DND-41 (cell line): ENCODE results near the gene C16orf86.

ENCODE experiments used
- CTCF ChIP-seq: IDR thresholded peaks from 2 replicates; pipeline ENCODE4 v1.5.1; 2012; ENCODE audit warnings: borderline replicate concordance, low read length, moderate library complexity, mild to moderate bottlenecking; ENCODE audit not compliant: poor library complexity, severe bottlenecking; ENCODE audit errors: extremely low read depth
- EZH2 ChIP-seq: IDR thresholded peaks from 3 replicates; pipeline ENCODE4 v1.6.1; 2012; ENCODE audit warnings: borderline replicate concordance, low read depth, mild to moderate bottlenecking, moderate library complexity, low read length, inconsistent platforms; ENCODE audit not compliant: severe bottlenecking

- TF ChIP-seq CTCF (no peak), EZH2 (no peak)
Observed at GRCh38 chr16:67663877-67664222, 2.8 kb upstream of the C16orf86 start.
